ENCODE results near the gene MRPL14. TPM values are rescaled to one million over a fixed set of nuclear protein-coding genes. Genes with fewer than 3 reads are reported as not detected.

The MRPL14 gene
- total RNA-seq (2021; fragmentation: NEBNext Ultra II Directional; extraction: Animal tissue kit (Norgen Biotek cat#: 25700)) = 10 to 100 TPM; 50.9 to 64.2 (median 56.0) TPM
- long read RNA-seq, transcript MRPL14-201 (3 exons, 959 nt) = major isoform, 84 of 100 reads
- long read RNA-seq, partial matches to known transcripts = 9 of 100 reads
- long read RNA-seq, other reads (novel, unspliced or antisense) = 7 of 100 reads

GRCh38 chr6:44127186-44128019 is at the start of gene MRPL14, which contains the start of gene TMEM63B:
Gene MRPL14, minus strand, starts transcription at chr6:44127452. Its CDS starts 10,841 bp downstream, at chr6:44116611.
Gene TMEM63B, plus strand, starts transcription at chr6:44127554. Its CDS starts 7,031 bp downstream, at chr6:44134585.
- H3K27ac Mint-ChIP-seq = peak within 1 kb of the TSS; percentile 90
- no peaks in the 10 kb centered on the region for H3K9me3 Mint-ChIP-seq
- H3K27me3 Mint-ChIP-seq (ENCODE audit: insufficient read depth) = no peaks in the 10 kb centered on the region
- peaks cover 51% of the 10 kb centered on the region for H3K4me1 Mint-ChIP-seq (ENCODE audit: low read depth)
- peak; percentile 79 for DNase-seq
- peaks cover 16% of the 10 kb centered on the region for H3K36me3 Mint-ChIP-seq (ENCODE audit: low read depth)
- no peak for TF ChIP-seq CTCF (IDR thresholded peaks at IDR 0.05)
- H3K4me3 Mint-ChIP-seq = peak within 1 kb of the TSS; percentile 94

- H3K36me3 Mint-ChIP-seq (ENCODE audit: low read depth) = no peaks in the 10 kb centered on the region
These were observed 49.0 kb upstream of the MRPL14 start for GRCh38 chr6:44176130-44176761.

GRCh38 chr6:44172731-44173500 is 45.7 kb upstream of the MRPL14 start:
- DNase-seq = peak; percentile 72
- H3K27ac Mint-ChIP-seq = no peak overlapping the region
- no peaks in the 10 kb centered on the region for H3K36me3 Mint-ChIP-seq (ENCODE audit: low read depth)
- H3K27me3 Mint-ChIP-seq (ENCODE audit: insufficient read depth) = peaks cover 20% of the 10 kb centered on the region
- no peak overlapping the region for H3K4me3 Mint-ChIP-seq
- peaks cover 35% of the 10 kb centered on the region for H3K4me1 Mint-ChIP-seq (ENCODE audit: low read depth)
- peak; percentile 96 for TF ChIP-seq CTCF (IDR thresholded peaks at IDR 0.05)
- no peaks in the 10 kb centered on the region for H3K9me3 Mint-ChIP-seq

More at GRCh38 chr6:44176130-44176761, 49.0 kb upstream of the MRPL14 start:
- Mint-ChIP-seq H3K27me3 (ENCODE audit: insufficient read depth) (peaks cover 1% of the 10 kb centered on the region; the same call in 1 of the 2 replicates), H3K9me3 (no peaks in the 10 kb centered on the region), H3K4me1 (ENCODE audit: low read depth) (peaks cover 57% of the 10 kb centered on the region), H3K27ac (no peak overlapping the region), H3K4me3 (no peak overlapping the region)
- DNase-seq = no peak
- TF ChIP-seq CTCF (IDR thresholded peaks at IDR 0.05) = no peak

- Mint-ChIP-seq H3K27me3 (ENCODE audit: insufficient read depth) (peaks cover 22% of the 10 kb centered on the region), H3K27ac (no peak overlapping the region), H3K4me1 (ENCODE audit: low read depth) (peaks cover 26% of the 10 kb centered on the region)
These were observed 44.8 kb upstream of the MRPL14 start for GRCh38 chr6:44171899-44172546.

More at GRCh38 chr6:44171899-44172546, 44.8 kb upstream of the MRPL14 start:
- DNase-seq = no peak
- no peaks in the 10 kb centered on the region for H3K9me3 Mint-ChIP-seq
- H3K4me3 Mint-ChIP-seq = no peak overlapping the region
- no peaks in the 10 kb centered on the region for H3K36me3 Mint-ChIP-seq (ENCODE audit: low read depth)
- TF ChIP-seq CTCF (IDR thresholded peaks at IDR 0.05) = no peak

Data from HFFc6 (cell line).